ENCODE measurements around the gene GLT8D2.

DNA sequence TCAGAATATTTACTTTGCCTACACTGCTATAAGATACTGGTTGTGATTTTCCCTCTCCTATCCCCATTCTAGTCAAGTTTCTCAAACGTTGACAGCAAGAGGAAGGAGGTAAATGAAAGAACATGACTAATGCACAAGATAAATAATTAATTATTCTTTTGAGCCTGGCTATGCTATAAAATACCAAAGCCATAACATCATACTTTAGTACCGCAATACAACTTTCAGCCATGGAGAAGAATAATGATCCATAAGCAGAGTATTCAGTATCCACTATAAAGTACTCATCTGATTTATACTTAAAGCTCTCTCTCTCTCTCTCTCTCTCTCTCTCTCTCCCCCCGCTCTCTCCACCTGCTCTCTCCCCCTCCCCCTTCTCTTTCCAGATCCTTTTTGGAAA, 43.1 kb downstream of the GLT8D2 start:
- TF ChIP-seq, protein P1, sequence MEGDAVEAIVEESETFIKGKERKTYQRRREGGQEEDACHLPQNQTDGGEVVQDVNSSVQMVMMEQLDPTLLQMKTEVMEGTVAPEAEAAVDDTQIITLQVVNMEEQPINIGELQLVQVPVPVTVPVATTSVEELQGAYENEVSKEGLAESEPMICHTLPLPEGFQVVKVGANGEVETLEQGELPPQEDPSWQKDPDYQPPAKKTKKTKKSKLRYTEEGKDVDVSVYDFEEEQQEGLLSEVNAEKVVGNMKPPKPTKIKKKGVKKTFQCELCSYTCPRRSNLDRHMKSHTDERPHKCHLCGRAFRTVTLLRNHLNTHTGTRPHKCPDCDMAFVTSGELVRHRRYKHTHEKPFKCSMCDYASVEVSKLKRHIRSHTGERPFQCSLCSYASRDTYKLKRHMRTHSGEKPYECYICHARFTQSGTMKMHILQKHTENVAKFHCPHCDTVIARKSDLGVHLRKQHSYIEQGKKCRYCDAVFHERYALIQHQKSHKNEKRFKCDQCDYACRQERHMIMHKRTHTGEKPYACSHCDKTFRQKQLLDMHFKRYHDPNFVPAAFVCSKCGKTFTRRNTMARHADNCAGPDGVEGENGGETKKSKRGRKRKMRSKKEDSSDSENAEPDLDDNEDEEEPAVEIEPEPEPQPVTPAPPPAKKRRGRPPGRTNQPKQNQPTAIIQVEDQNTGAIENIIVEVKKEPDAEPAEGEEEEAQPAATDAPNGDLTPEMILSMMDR (IDR thresholded peaks at IDR 0.05), result no peak
- TF ChIP-seq EZH2 (IDR thresholded peaks at IDR 0.05; ENCODE audit: borderline replicate concordance, insufficient read depth, low read depth, low read length, poor library complexity, severe bottlenecking), result no peak

All from B cell (primary cell).